Psoas muscle (tissue), 8 donors: ENCODE results near the gene SUV39H1. TPM values are rescaled to one million over a fixed set of nuclear protein-coding genes. Genes with fewer than 3 reads are reported as not detected.
"Not testable (repeated sequence)": the region's sequence is repeated elsewhere in the genome, so short reads cannot be mapped to it uniquely, and the experiment has no call there.

Experiments
- ATAC-seq, 4 donors: fragments of 200-7000 bp; cut with Tn5 transposase; one replicate each; pipeline ENCODE4 v1.9.1; 2020; ENCODE audit warnings: moderate library complexity in 3 of 4, mild to moderate bottlenecking in 2 of 4
- DNase-seq, 2 donors: peaks; one replicate each; pipeline ENCODE4 v3.0.0-alpha.2; 2020
- H3K27ac ChIP-seq: fragments of 200-600 bp; one replicate; pipeline ENCODE4 v1.8.0; 2022
- H3K27me3 ChIP-seq, 3 donors: fragments of 200-600 bp in 1 of 3; one replicate each; pipeline versions ENCODE4 v1.6.1 to v1.8.0; 2013 to 2022; ENCODE audit warnings: low read length in 2 of 3, mild to moderate bottlenecking in 2 of 3, moderate library complexity in 1 of 3; ENCODE audit not compliant: insufficient read depth in 3 of 3
- H3K36me3 ChIP-seq, 2 donors: fragments of 200-600 bp in 1 of 2; one replicate each; pipeline versions ENCODE4 v1.6.1 to v1.8.0; 2013 to 2022; ENCODE audit warnings: low read depth in 1 of 2, mild to moderate bottlenecking in 1 of 2, moderate library complexity in 1 of 2; ENCODE audit not compliant: insufficient read depth in 1 of 2
- H3K4me1 ChIP-seq: fragments of 200-600 bp; one replicate; pipeline ENCODE4 v1.8.0; 2022
- H3K4me3 ChIP-seq: fragments of 200-600 bp; one replicate; pipeline ENCODE4 v1.8.0; 2022; ENCODE audit warnings: mild to moderate bottlenecking
- H3K9me3 ChIP-seq: fragments of 200-600 bp; one replicate; pipeline ENCODE4 v1.8.0; 2022
- CTCF ChIP-seq: fragments of 200-600 bp; IDR thresholded peaks from one replicate; pipeline ENCODE4 v1.8.0; 2022; ENCODE audit warnings: antibody characterized with exemption
- WGBS, 3 donors: extraction: QIAGEN DNeasy Blood & Tissue Kit; methylation state at CpG; one replicate each; pipeline versions ENCODE4 v1.1.6 to v1.1.7; 2013; 5-methylcytosine and 5-hydroxymethylcytosine counted together
- intact Hi-C, 2 donors: fragments of 100-400 bp; cut with DNase I; formaldehyde crosslinking; loops; one replicate each; pipeline versions ENCODE4 v1.11.0 to v1.14.2; 2022
- polyA plus RNA-seq, 3 donors: library from polyadenylated mRNA; stranded (reverse); fragments of 200-250 nt; gene quantifications; one replicate each; pipeline ENCODE4 v1.2.3, GENCODE V29; 2013
- total RNA-seq, 4 donors: library from RNA; stranded (reverse); fragmentation: NEBNext Ultra II Directional in 2 of 4; extraction: Animal tissue kit (Norgen Biotek cat#: 25700) in 2 of 4; gene quantifications; one replicate each; pipeline versions ENCODE4 v1.2.1 to v1.2.4, GENCODE V29; 2021 to 2023
- donor health status: healthy with polysubstance abuse.
- donor health status: DM: no; HTN: no; CAD: no; lungs with moderate emphysema.
- donor health status: Bipolar disorder and iron deficiency.
- donor health status: healthy.
- donor health status: DM: yes; HTN: yes; CAD: no.
- donor health status: DM: no; HTN: no; CAD: no.
- donor health status: DM: no; HTN: no; CAD: no.
- donor health status: DM: yes; HTN: yes; CAD: no.

The SUV39H1 gene
- total and polyA plus RNA-seq, 7 donors: 1.9 to 3.6 (median 2.8) TPM

GRCh38 chrX:48676106-48676892, 20.2 kb upstream of the SUV39H1 start:
- Histone ChIP-seq H3K27me3 (no peaks in the 10 kb centered on the region), H3K4me3 (peak overlapping the region; percentile 85), H3K4me1 (no peaks in the 10 kb centered on the region), H3K9me3 (no peaks in the 10 kb centered on the region), H3K27ac (peak overlapping the region; percentile 88), H3K36me3 (no peaks in the 10 kb centered on the region)
- 0 to 47% (median 0%) methylated on average over 16 to 65 of the region's 67 CpGs for WGBS, 3 donors
- no peak for TF ChIP-seq CTCF
- intact Hi-C loops: loop anchor here in 1 of 2 donors (10.0 kb wide), 1 partner anchor 129 kb away; the partner anchor contains the start of gene HDAC6
- ATAC-seq: peak; percentile 99
- peak; percentile 88 to 95 for DNase-seq

- 4 to 25% (median 6%) methylated on average over 6 to 9 of the region's 9 CpGs for WGBS, 3 donors
- DNase-seq: no peak
- H3K4me1 ChIP-seq: no peaks in the 10 kb centered on the region
- no peaks in the 10 kb centered on the region for H3K9me3 ChIP-seq
- H3K27ac ChIP-seq: peak overlapping the region; percentile 88
- no peak for TF ChIP-seq CTCF
- no peaks in the 10 kb centered on the region for H3K27me3 ChIP-seq
- peak in 3 of 4 donors; percentile 8 to 29 (median 27) for ATAC-seq
- no peaks in the 10 kb centered on the region for H3K36me3 ChIP-seq
- H3K4me3 ChIP-seq: peak overlapping the region; percentile 85
- intact Hi-C loops: loop anchor here in 1 of 2 donors (10.0 kb wide), 1 partner anchor 128 kb away; the partner anchor contains the start of gene HDAC6
These were observed 19.7 kb upstream of the SUV39H1 start for GRCh38 chrX:48676893-48677270.

GRCh38 chrX:48677516-48677915, 19.0 kb upstream of the SUV39H1 start:
- no peak for DNase-seq
- 38 to 61% (median 51%) methylated on average over 8 to 10 of the region's 10 CpGs for WGBS, 3 donors
- no peak for ATAC-seq
- no peaks in the 10 kb centered on the region for H3K36me3 ChIP-seq
- no peaks in the 10 kb centered on the region for H3K4me1 ChIP-seq
- no peaks in the 10 kb centered on the region for H3K9me3 ChIP-seq
- H3K27ac ChIP-seq: no peak overlapping the region
- H3K4me3 ChIP-seq: peak overlapping the region; percentile 85
- no peaks in the 10 kb centered on the region for H3K27me3 ChIP-seq
- no peak for TF ChIP-seq CTCF
- intact Hi-C loops: loop anchor here in 1 of 2 donors (10.0 kb wide), 1 partner anchor 127 kb away; the partner anchor contains the start of gene HDAC6

- DNase-seq, H3K36me3 ChIP-seq, H3K9me3 ChIP-seq, H3K27me3 ChIP-seq, intact Hi-C loops, H3K4me1 ChIP-seq, ATAC-seq, H3K27ac ChIP-seq, H3K4me3 ChIP-seq: not testable (repeated sequence)
- WGBS, 3 donors: 15 to 72% (median 45%) methylated on average over 2 of the region's 2 CpGs
These were observed 16.1 kb upstream of the SUV39H1 start for GRCh38 chrX:48680467-48680866.

- intact Hi-C loops: not testable (repeated sequence)
- 80 to 95% (median 90%) methylated on average over 6 of the region's 6 CpGs for WGBS, 3 donors
These were observed 15.6 kb upstream of the SUV39H1 start for GRCh38 chrX:48680925-48681324.

More at GRCh38 chrX:48680925-48681324, 15.6 kb upstream of the SUV39H1 start:
- H3K27ac ChIP-seq, H3K4me3 ChIP-seq, H3K4me1 ChIP-seq, ATAC-seq, H3K36me3 ChIP-seq, H3K27me3 ChIP-seq, H3K9me3 ChIP-seq, DNase-seq: not testable (repeated sequence)
